B cell (primary cell): ENCODE measurements around the gene PPP1R14D. TPM values are rescaled to one million over a fixed set of nuclear protein-coding genes. Genes with fewer than 3 reads are reported as not detected.

Experiments
- ATAC-seq: fragments of 200-7000 bp; cut with Tn5 transposase; one replicate; pipeline ENCODE4 v1.10.0; 2021; ENCODE audit warnings: low read depth, mild to moderate bottlenecking, moderate number of reproducible peaks, moderate library complexity
- CTCF ChIA-PET: fragments of 350-600 bp; sonication (Branson Sonifier 250); formaldehyde crosslinking; loops from one replicate; lab custom pipeline; 2021; ENCODE audit warnings: antibody characterized with exemption, inconsistent platforms; lab: Charles Lee
- POLR2A ChIA-PET: fragments of 350-600 bp; sonication (Branson Sonifier 250); formaldehyde crosslinking; loops from one replicate; lab custom pipeline; 2021; ENCODE audit warnings: antibody characterized with exemption; lab: Charles Lee
- DNase-seq: peaks from one replicate; pipeline ENCODE4 v3.0.0; 2013
- H2AFZ ChIP-seq: 2 replicates; pipeline ENCODE4 v1.6.1; 2012; ENCODE audit warnings: mild to moderate bottlenecking, low read depth, low read length; ENCODE audit not compliant: insufficient read depth, poor library complexity, severe bottlenecking
- H3K27ac ChIP-seq, 2 donors: 1 replicate in 1 of 2; 2 replicates in 1 of 2; pipeline ENCODE4 v1.5.1; 2012 to 2013; ENCODE audit warnings: low read length in 2 of 2, mild to moderate bottlenecking in 2 of 2, moderate library complexity in 1 of 2
- H3K27me3 ChIP-seq, 4 experiments: fragments of 200-600 bp in 1 of 4; sonication (generic) in 1 of 4; replicated peaks in 1 of 4; 1 replicate in 2 of 4; 2 replicates in 2 of 4; pipeline versions ENCODE4 v1.6.1 to v1.7.0; 2013 to 2016; ENCODE audit warnings: low read length in 3 of 4, mild to moderate bottlenecking in 2 of 4, mixed read lengths in 1 of 4, moderate library complexity in 1 of 4; ENCODE audit not compliant: insufficient read depth in 4 of 4, control insufficient read depth in 3 of 4; ENCODE audit errors: control extremely low read depth in 1 of 4
- H3K36me3 ChIP-seq, 2 experiments: replicated peaks in 1 of 2; 1 replicate in 1 of 2; 2 replicates in 1 of 2; pipeline versions ENCODE4 v1.6.1 to v1.7.1; 2013; ENCODE audit warnings: low read length in 1 of 2; ENCODE audit not compliant: insufficient read depth in 2 of 2, control insufficient read depth in 1 of 2; ENCODE audit errors: control extremely low read depth in 1 of 2, extremely low read depth in 1 of 2
- H3K4me1 ChIP-seq, 2 donors: fragments of 200-600 bp in 1 of 2; sonication (generic) in 1 of 2; 1 replicate in 1 of 2; 2 replicates in 1 of 2; pipeline versions ENCODE4 v1.5.1 to v1.6.1; 2013 to 2017; ENCODE audit warnings: low read length in 2 of 2; ENCODE audit not compliant: control insufficient read depth in 2 of 2, insufficient read depth in 2 of 2
- H3K4me2 ChIP-seq: replicated peaks from 2 replicates; pipeline ENCODE3; 2012; ENCODE audit warnings: mild to moderate bottlenecking, low read depth, low read length; ENCODE audit not compliant: poor library complexity, severe bottlenecking
- H3K4me3 ChIP-seq, 5 experiments: fragments of 200-600 bp in 1 of 5; sonication (generic) in 1 of 5; 1 replicate in 3 of 5; 2 replicates in 2 of 5; pipeline versions ENCODE4 v1.5.1 to v1.7.0; 2011 to 2016; ENCODE audit warnings: low read length in 4 of 5, mild to moderate bottlenecking in 4 of 5, low read depth in 2 of 5, control low read depth in 1 of 5, moderate library complexity in 1 of 5; ENCODE audit not compliant: insufficient read depth in 1 of 5; ENCODE audit errors: control extremely low read depth in 1 of 5, extremely low read depth in 1 of 5
- H3K79me2 ChIP-seq: fragments of 200-600 bp; sonication (generic); one replicate; pipeline ENCODE4 v1.6.0; 2016; ENCODE audit warnings: low read length; ENCODE audit not compliant: control insufficient read depth, insufficient read depth
- H3K9ac ChIP-seq: fragments of 200-600 bp; sonication (generic); 2 replicates; pipeline ENCODE4 v1.6.1; 2017; ENCODE audit warnings: mild to moderate bottlenecking, low read length, moderate library complexity
- H3K9me3 ChIP-seq, 3 donors: one replicate each; pipeline versions ENCODE4 v1.6.1 to v1.7.1; 2013; ENCODE audit warnings: low read length in 2 of 3; ENCODE audit not compliant: control insufficient read depth in 2 of 3, insufficient read depth in 1 of 3; ENCODE audit errors: control extremely low read depth in 1 of 3
- H4K20me1 ChIP-seq: 2 replicates; pipeline ENCODE4 v1.6.0; 2012; ENCODE audit warnings: mild to moderate bottlenecking, low read length; ENCODE audit not compliant: insufficient read depth, control insufficient read depth, poor library complexity, severe bottlenecking
- H3K27ac Mint-ChIP-seq: one replicate; pipeline ENCODE4 v1.8.0; 2021; ENCODE audit warnings: mixed read lengths
- H3K27me3 Mint-ChIP-seq: one replicate; pipeline ENCODE4 v1.8.0; 2021; ENCODE audit warnings: mixed read lengths
- H3K4me1 Mint-ChIP-seq: one replicate; pipeline ENCODE4 v1.8.0; 2021; ENCODE audit warnings: mixed read lengths
- H3K4me3 Mint-ChIP-seq: one replicate; pipeline ENCODE4 v1.8.0; 2021; ENCODE audit warnings: mixed read lengths
- H3K9me3 Mint-ChIP-seq: one replicate; pipeline ENCODE4 v1.8.0; 2022; ENCODE audit warnings: mixed read lengths; ENCODE audit not compliant: insufficient read depth
- CTCF ChIP-seq: fragments of 200-600 bp; IDR thresholded peaks from one replicate; pipeline ENCODE4 v1.8.0; 2022; ENCODE audit warnings: antibody characterized with exemption, mild to moderate bottlenecking
- EZH2 ChIP-seq: IDR thresholded peaks from 2 replicates; pipeline ENCODE4 v1.6.1; 2012; ENCODE audit warnings: borderline replicate concordance, low read depth, mild to moderate bottlenecking, moderate library complexity, low read length; ENCODE audit not compliant: insufficient read depth, poor library complexity, severe bottlenecking
- WGBS: methylation state at CpG from one replicate; pipeline ENCODE4 v1.1.5; 2013; ENCODE audit warnings: missing lambda C conversion rate; ENCODE audit not compliant: insufficient coverage; 5-methylcytosine and 5-hydroxymethylcytosine counted together
- intact Hi-C: fragments of 100-400 bp; cut with micrococcal nuclease; formaldehyde crosslinking; loops from one replicate; pipeline ENCODE4 v1.10.0; 2022
- polyA plus RNA-seq: library from polyadenylated mRNA; depleted of rRNA; stranded (reverse); fragments of >200 nt; gene quantifications from 2 replicates; pipeline ENCODE4 v1.2.3, GENCODE V29; 2012
- total RNA-seq, 2 donors: library from RNA; stranded (reverse); fragments of 120-200 nt in 1 of 2; gene quantifications; 1 replicate in 1 of 2; 2 replicates in 1 of 2; pipeline versions ENCODE4 v1.2.3 to v1.2.4, GENCODE V29; 2013 to 2022

Gene PPP1R14D
- total and polyA plus RNA-seq, 2 donors (not counting 1 experiment from before 2014, with no cell fraction given) = 0.19 TPM; not detected in 1

- Histone ChIP-seq H3K36me3 (peaks cover 2 to 18% of the 10 kb centered on the region in 2 experiments), H3K9ac (no peak overlapping the region), H3K27me3 (no peaks in the 10 kb centered on the region), H3K27ac (no peak overlapping the region), H4K20me1 (peaks cover 22% of the 10 kb centered on the region), H2AFZ (no peak overlapping the region), H3K4me3 (no peak overlapping the region), H3K4me1 (peaks cover 8 to 11% of the 10 kb centered on the region in 2 donors), H3K4me2 (no peak overlapping the region), H3K9me3 (no peaks in the 10 kb centered on the region), H3K79me2 (peaks cover 58% of the 10 kb centered on the region)
- WGBS = 92% methylated on average over 5 of the region's 5 CpGs
- no peaks in the 10 kb centered on the region for H3K27me3 Mint-ChIP-seq
- intact Hi-C loops = no loop called here
- no peak for DNase-seq
- H3K4me3 Mint-ChIP-seq = no peak overlapping the region
- H3K4me1 Mint-ChIP-seq = peaks cover 16% of the 10 kb centered on the region
- TF ChIP-seq CTCF (no peak), EZH2 (no peak)
- ChIA-PET CTCF (no interaction called here), POLR2A (no interaction called here)
- no peaks in the 10 kb centered on the region for H3K9me3 Mint-ChIP-seq
- H3K27ac Mint-ChIP-seq = no peak overlapping the region
- ATAC-seq = no peak
Observed at GRCh38 chr15:40789119-40789518, 39.4 kb downstream of the PPP1R14D start.

- intact Hi-C loops = no loop called here
- TF ChIP-seq CTCF (no peak), EZH2 (no peak)
- no peak for ATAC-seq
Observed at GRCh38 chr15:40787991-40788390, 40.5 kb downstream of the PPP1R14D start.

More at GRCh38 chr15:40787991-40788390, 40.5 kb downstream of the PPP1R14D start:
- Mint-ChIP-seq H3K9me3 (no peaks in the 10 kb centered on the region), H3K27ac (no peak overlapping the region), H3K27me3 (no peaks in the 10 kb centered on the region), H3K4me1 (peaks cover 16% of the 10 kb centered on the region), H3K4me3 (no peak overlapping the region)
- CTCF ChIA-PET = interaction anchor here (0.9 to 2.4 kb wide), 3 partner anchors 11 to 200 kb away, joined by 3 to 7 read pairs (median 3); no protein-coding TSS in a partner anchor
- peaks cover 2 to 11% of the 10 kb centered on the region in 2 experiments for H3K36me3 ChIP-seq
- no peaks in the 10 kb centered on the region for H3K27me3 ChIP-seq
- H3K4me1 ChIP-seq = peaks cover 8 to 11% of the 10 kb centered on the region in 2 donors
- H3K27ac ChIP-seq = no peak overlapping the region
- peaks cover 58% of the 10 kb centered on the region for H3K79me2 ChIP-seq
- no peak overlapping the region for H3K4me2 ChIP-seq
- POLR2A ChIA-PET = no interaction called here
- H3K9me3 ChIP-seq = no peaks in the 10 kb centered on the region
- H2AFZ ChIP-seq = no peak overlapping the region
- no peak for DNase-seq
- no peak overlapping the region for H3K4me3 ChIP-seq
- H4K20me1 ChIP-seq = peaks cover 26% of the 10 kb centered on the region
- 96% methylated on average over 4 of the region's 6 CpGs for WGBS
- no peak overlapping the region for H3K9ac ChIP-seq
